ENCODE measurements around the gene DPP6.
A peak's percentile ranks its signal among the peaks of the same experiment; 100 is the strongest.

DNA sequence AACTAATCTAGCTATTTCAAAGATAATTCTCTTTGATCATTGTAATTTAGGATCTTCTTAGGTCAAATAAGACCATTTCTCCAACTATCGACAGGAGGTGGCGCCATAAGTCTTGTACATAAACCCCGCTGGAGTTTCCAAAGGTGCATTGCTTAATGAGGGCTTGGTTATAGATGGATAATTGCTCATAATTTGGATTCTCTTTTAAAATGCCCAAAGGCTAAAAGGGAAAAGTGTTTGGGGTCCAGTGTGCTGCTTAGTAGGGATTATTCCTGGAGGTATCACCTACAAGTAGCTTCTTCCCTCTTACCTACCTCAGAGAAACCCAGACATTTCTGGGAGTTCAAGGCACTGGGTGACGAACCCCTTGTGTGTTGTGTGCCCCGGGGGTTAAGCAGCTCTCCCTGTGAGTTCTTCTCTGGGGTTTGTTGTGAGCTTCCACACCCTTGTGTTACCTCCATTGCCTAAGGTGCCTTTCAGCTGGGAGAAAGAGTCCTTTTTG, 875.5 kb downstream of the DPP6 start:
- TF ChIP-seq CREB1 (IDR thresholded peaks at IDR 0.05; ENCODE audit: low read depth) = no peak
- no peak for TF ChIP-seq FOXM1 (IDR thresholded peaks at IDR 0.05; ENCODE audit: borderline replicate concordance, low read depth)
- TF ChIP-seq, protein P1, sequence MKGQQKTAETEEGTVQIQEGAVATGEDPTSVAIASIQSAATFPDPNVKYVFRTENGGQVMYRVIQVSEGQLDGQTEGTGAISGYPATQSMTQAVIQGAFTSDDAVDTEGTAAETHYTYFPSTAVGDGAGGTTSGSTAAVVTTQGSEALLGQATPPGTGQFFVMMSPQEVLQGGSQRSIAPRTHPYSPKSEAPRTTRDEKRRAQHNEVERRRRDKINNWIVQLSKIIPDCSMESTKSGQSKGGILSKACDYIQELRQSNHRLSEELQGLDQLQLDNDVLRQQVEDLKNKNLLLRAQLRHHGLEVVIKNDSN (IDR thresholded peaks at IDR 0.05) = no peak
- TF ChIP-seq EGR1 (IDR thresholded peaks at IDR 0.05) = no peak
- TF ChIP-seq YY1 (IDR thresholded peaks at IDR 0.05; ENCODE audit: low read depth) = no peak
- TF ChIP-seq, protein P2, sequence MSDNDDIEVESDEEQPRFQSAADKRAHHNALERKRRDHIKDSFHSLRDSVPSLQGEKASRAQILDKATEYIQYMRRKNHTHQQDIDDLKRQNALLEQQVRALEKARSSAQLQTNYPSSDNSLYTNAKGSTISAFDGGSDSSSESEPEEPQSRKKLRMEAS (IDR thresholded peaks at IDR 0.05) = no peak
- TF ChIP-seq ZBTB7A (IDR thresholded peaks at IDR 0.05; ENCODE audit: low read depth) = no peak
- TF ChIP-seq, protein P3, sequence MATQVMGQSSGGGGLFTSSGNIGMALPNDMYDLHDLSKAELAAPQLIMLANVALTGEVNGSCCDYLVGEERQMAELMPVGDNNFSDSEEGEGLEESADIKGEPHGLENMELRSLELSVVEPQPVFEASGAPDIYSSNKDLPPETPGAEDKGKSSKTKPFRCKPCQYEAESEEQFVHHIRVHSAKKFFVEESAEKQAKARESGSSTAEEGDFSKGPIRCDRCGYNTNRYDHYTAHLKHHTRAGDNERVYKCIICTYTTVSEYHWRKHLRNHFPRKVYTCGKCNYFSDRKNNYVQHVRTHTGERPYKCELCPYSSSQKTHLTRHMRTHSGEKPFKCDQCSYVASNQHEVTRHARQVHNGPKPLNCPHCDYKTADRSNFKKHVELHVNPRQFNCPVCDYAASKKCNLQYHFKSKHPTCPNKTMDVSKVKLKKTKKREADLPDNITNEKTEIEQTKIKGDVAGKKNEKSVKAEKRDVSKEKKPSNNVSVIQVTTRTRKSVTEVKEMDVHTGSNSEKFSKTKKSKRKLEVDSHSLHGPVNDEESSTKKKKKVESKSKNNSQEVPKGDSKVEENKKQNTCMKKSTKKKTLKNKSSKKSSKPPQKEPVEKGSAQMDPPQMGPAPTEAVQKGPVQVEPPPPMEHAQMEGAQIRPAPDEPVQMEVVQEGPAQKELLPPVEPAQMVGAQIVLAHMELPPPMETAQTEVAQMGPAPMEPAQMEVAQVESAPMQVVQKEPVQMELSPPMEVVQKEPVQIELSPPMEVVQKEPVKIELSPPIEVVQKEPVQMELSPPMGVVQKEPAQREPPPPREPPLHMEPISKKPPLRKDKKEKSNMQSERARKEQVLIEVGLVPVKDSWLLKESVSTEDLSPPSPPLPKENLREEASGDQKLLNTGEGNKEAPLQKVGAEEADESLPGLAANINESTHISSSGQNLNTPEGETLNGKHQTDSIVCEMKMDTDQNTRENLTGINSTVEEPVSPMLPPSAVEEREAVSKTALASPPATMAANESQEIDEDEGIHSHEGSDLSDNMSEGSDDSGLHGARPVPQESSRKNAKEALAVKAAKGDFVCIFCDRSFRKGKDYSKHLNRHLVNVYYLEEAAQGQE (IDR thresholded peaks at IDR 0.05; ENCODE audit: low read depth) = no peak
- TF ChIP-seq TCF12 (IDR thresholded peaks at IDR 0.05; ENCODE audit: low read depth) = no peak
- peak; percentile 71 for TF ChIP-seq RAD21 (IDR thresholded peaks at IDR 0.05; ENCODE audit: low read depth)
- no peak for TF ChIP-seq EP300 (IDR thresholded peaks at IDR 0.05; ENCODE audit: borderline replicate concordance)
- TF ChIP-seq TAF1 (IDR thresholded peaks at IDR 0.05; ENCODE audit: low read depth) = no peak

Measured in Ishikawa (cell line).